Measurements from ENCODE around the gene MAN2B1.

- TF ChIP-seq, protein P1, sequence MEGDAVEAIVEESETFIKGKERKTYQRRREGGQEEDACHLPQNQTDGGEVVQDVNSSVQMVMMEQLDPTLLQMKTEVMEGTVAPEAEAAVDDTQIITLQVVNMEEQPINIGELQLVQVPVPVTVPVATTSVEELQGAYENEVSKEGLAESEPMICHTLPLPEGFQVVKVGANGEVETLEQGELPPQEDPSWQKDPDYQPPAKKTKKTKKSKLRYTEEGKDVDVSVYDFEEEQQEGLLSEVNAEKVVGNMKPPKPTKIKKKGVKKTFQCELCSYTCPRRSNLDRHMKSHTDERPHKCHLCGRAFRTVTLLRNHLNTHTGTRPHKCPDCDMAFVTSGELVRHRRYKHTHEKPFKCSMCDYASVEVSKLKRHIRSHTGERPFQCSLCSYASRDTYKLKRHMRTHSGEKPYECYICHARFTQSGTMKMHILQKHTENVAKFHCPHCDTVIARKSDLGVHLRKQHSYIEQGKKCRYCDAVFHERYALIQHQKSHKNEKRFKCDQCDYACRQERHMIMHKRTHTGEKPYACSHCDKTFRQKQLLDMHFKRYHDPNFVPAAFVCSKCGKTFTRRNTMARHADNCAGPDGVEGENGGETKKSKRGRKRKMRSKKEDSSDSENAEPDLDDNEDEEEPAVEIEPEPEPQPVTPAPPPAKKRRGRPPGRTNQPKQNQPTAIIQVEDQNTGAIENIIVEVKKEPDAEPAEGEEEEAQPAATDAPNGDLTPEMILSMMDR (IDR thresholded peaks at IDR 0.05), result no peak
- TF ChIP-seq POLR2A (IDR thresholded peaks at IDR 0.05), result no peak
Observed at GRCh38 chr19:12687496-12688196, 21.1 kb upstream of the MAN2B1 start, which contains the start of gene GNG14.
